HL-60 (cell line): ENCODE measurements around the gene CAMK2G.
"Not testable (repeated sequence)": the region's sequence is repeated elsewhere in the genome, so short reads cannot be mapped to it uniquely, and the experiment has no call there.

Experiments used
- DNase-seq, 2 experiments: peaks; one replicate each; pipeline ENCODE4 v3.0.0-alpha.2; 2010 to 2020; ENCODE audit warnings: low read depth in 1 of 2, low spot score in 1 of 2
- H3K27ac ChIP-seq: fragments of 250-450 bp; sonication (Bioruptor Pico); replicated peaks from 2 replicates; pipeline ENCODE4 v1.5.1; 2020; ENCODE audit warnings: mild to moderate bottlenecking, moderate library complexity
- H3K27me3 ChIP-seq: fragments of 250-450 bp; sonication (Bioruptor Pico); 2 replicates; pipeline ENCODE4 v1.5.1; 2021; ENCODE audit warnings: mild to moderate bottlenecking, moderate library complexity; ENCODE audit not compliant: insufficient read depth, poor library complexity, severe bottlenecking
- H3K4me3 ChIP-seq: replicated peaks from 2 replicates; pipeline ENCODE4 v1.5.1; 2011; ENCODE audit warnings: mild to moderate bottlenecking, control low read depth, low read length; ENCODE audit not compliant: insufficient read depth
- CTCF ChIP-seq: IDR thresholded peaks from one replicate; pipeline ENCODE4 v1.5.1; 2011; ENCODE audit warnings: low read length, control low read depth, inconsistent platforms; ENCODE audit not compliant: insufficient read depth
- GABPA ChIP-seq: IDR thresholded peaks from 2 replicates; pipeline ENCODE4 v1.6.1; 2012; ENCODE audit warnings: low read depth
- POLR2AphosphoS5 ChIP-seq: IDR thresholded peaks from 2 replicates; pipeline ENCODE4 v1.6.1; 2012; ENCODE audit warnings: low read depth
- REST ChIP-seq: IDR thresholded peaks from 2 replicates; pipeline ENCODE4 v1.6.1; 2012; ENCODE audit warnings: low read depth; ENCODE audit not compliant: insufficient replicate concordance
- SPI1 ChIP-seq: IDR thresholded peaks from 2 replicates; pipeline ENCODE4 v1.6.1; 2012; ENCODE audit warnings: low read depth, mild to moderate bottlenecking, borderline replicate concordance

The CAMK2G gene

GRCh38 chr10:73838008-73838567 is 36.3 kb downstream of the CAMK2G start:
- Histone ChIP-seq H3K27me3 (no peaks in the 10 kb centered on the region), H3K4me3 (no peak overlapping the region), H3K27ac (no peak overlapping the region)
- TF ChIP-seq SPI1 (no peak), REST (no peak), POLR2AphosphoS5 (no peak), GABPA (no peak), CTCF (no peak)
- DNase-seq: no peak

GRCh38 chr10:73837072-73837471 is 37.3 kb downstream of the CAMK2G start:
- H3K4me3 ChIP-seq: no peak overlapping the region
- H3K27ac ChIP-seq: no peak overlapping the region
- H3K27me3 ChIP-seq: no peaks in the 10 kb centered on the region
- DNase-seq: no peak
- TF ChIP-seq SPI1 (no peak), GABPA (no peak), REST (no peak), CTCF (no peak), POLR2AphosphoS5 (no peak)

GRCh38 chr10:73836427-73836980 is 37.9 kb downstream of the CAMK2G start:
- TF ChIP-seq CTCF (no peak), REST (no peak), POLR2AphosphoS5 (no peak), GABPA (no peak), SPI1 (no peak)
- H3K27me3 ChIP-seq: no peaks in the 10 kb centered on the region
- no peak overlapping the region for H3K4me3 ChIP-seq
- no peak for DNase-seq
- no peak overlapping the region for H3K27ac ChIP-seq

GRCh38 chr10:73829090-73829489 is 45.3 kb downstream of the CAMK2G start:
- not testable (repeated sequence) for DNase-seq, H3K27ac ChIP-seq, H3K4me3 ChIP-seq, H3K27me3 ChIP-seq
